K562 (cell line): ENCODE measurements around the gene SERTAD2. TPM values are rescaled to one million over a fixed set of nuclear protein-coding genes. Genes with fewer than 3 reads are reported as not detected.
A peak's percentile ranks its signal among the peaks of the same experiment; 100 is the strongest.

Source experiments
- ATAC-seq: fragments of 200-7000 bp; cut with Tn5 transposase; 3 replicates; pipeline ENCODE4 v1.9.1; 2020; ENCODE audit warnings: moderate library complexity
- BruUV-seq: library from RNA; stranded (reverse); fragments of 400-500 nt; replicated peaks from 2 replicates; lab custom pipeline; 2021; lab: Mats Ljungman, UMichigan
- CTCF ChIA-PET: fragments of 300-600 bp; formaldehyde crosslinking; extraction: SDS; loops from one replicate; lab custom pipeline; 2021; ENCODE audit warnings: low intra/inter-chr PET ratio; lab: Yijun Ruan, JAX
- POLR2A ChIA-PET: fragments of 300-600, 350-650 bp; sonication (Branson Sonifier 250); formaldehyde crosslinking; extraction: SDS; loops from one replicate; lab custom pipeline; 2021; ENCODE audit warnings: antibody characterized with exemption, inconsistent platforms; lab: Yijun Ruan, JAX
- DNase-seq, 4 experiments: peaks; one replicate each; pipeline versions ENCODE4 v3.0.0 to v3.0.0-alpha.2; 2011 to 2018; ENCODE audit warnings: low spot score in 3 of 4, mixed read lengths in 3 of 4; ENCODE audit errors: extremely low read depth in 1 of 4
- FAIRE-seq: peaks from 2 replicates; lab custom pipeline; 2011; peaks lifted over from hg19 to GRCh38; lab: Jason Lieb, UNC
- H2AFZ ChIP-seq: 2 replicates; pipeline ENCODE4 v1.6.0; 2011; ENCODE audit warnings: low read depth, low read length, control low read depth, inconsistent platforms
- H3K27ac ChIP-seq: fragments of 200-600 bp; 3 replicates; pipeline ENCODE4 v1.8.0; 2011; ENCODE audit warnings: low read depth, mild to moderate bottlenecking, control low read depth, inconsistent platforms, low read length, moderate library complexity, mixed read lengths; ENCODE audit errors: extremely low read depth
- H3K27me3 ChIP-seq, 2 experiments: fragments of 300-600 bp in 1 of 2; 2 replicates in 1 of 2; 3 replicates in 1 of 2; pipeline versions ENCODE4 v1.6.0 to v1.8.0; 2011; ENCODE audit warnings: inconsistent platforms in 2 of 2, low read length in 2 of 2, mild to moderate bottlenecking in 1 of 2, mixed read lengths in 1 of 2, moderate library complexity in 1 of 2; ENCODE audit not compliant: control insufficient read depth in 2 of 2, insufficient read depth in 2 of 2
- H3K36me3 ChIP-seq: fragments of 300-600 bp; 3 replicates; pipeline ENCODE4 v1.8.0; 2011; ENCODE audit warnings: mild to moderate bottlenecking, low read length, inconsistent platforms; ENCODE audit not compliant: control insufficient read depth, insufficient read depth
- H3K4me1 ChIP-seq, 2 experiments: fragments of 200-600 bp in 1 of 2; replicated peaks in 1 of 2; 2 replicates in 1 of 2; 3 replicates in 1 of 2; pipeline versions ENCODE4 v1.5.1 to v1.8.0; 2011; ENCODE audit warnings: inconsistent platforms in 2 of 2, low read length in 2 of 2, mild to moderate bottlenecking in 1 of 2, mixed read lengths in 1 of 2, moderate library complexity in 1 of 2; ENCODE audit not compliant: control insufficient read depth in 2 of 2, insufficient read depth in 2 of 2
- H3K4me2 ChIP-seq: 2 replicates; pipeline ENCODE4 v1.6.1; 2011; ENCODE audit warnings: low read length, control low read depth, inconsistent platforms, mixed read lengths; ENCODE audit not compliant: insufficient read depth
- H3K4me3 ChIP-seq: fragments of 200-600 bp; sonication (generic), shearing (Covaris generic); 2 replicates; pipeline ENCODE4 v1.5.1; 2016; ENCODE audit warnings: control low read depth, inconsistent platforms
- H3K79me2 ChIP-seq: fragments of 200-600 bp; 3 replicates; pipeline ENCODE4 v1.8.0; 2011; ENCODE audit warnings: low read length, inconsistent platforms; ENCODE audit not compliant: control insufficient read depth, insufficient read depth
- H3K9ac ChIP-seq, 2 experiments: 2 replicates each; pipeline versions ENCODE4 v1.6.0 to v1.6.1; 2011; ENCODE audit warnings: low read depth in 2 of 2, low read length in 2 of 2, control low read depth in 1 of 2, inconsistent platforms in 1 of 2, mild to moderate bottlenecking in 1 of 2, mixed read lengths in 1 of 2; ENCODE audit not compliant: insufficient read depth in 1 of 2
- H3K9me1 ChIP-seq: one replicate; pipeline ENCODE4 v1.6.0; 2011; ENCODE audit warnings: inconsistent platforms, mild to moderate bottlenecking, low read length, moderate library complexity; ENCODE audit not compliant: control insufficient read depth, insufficient read depth
- H3K9me3 ChIP-seq: replicated peaks from 2 replicates; pipeline ENCODE4 v1.5.1; 2011; ENCODE audit warnings: low read depth, low read length, inconsistent platforms; ENCODE audit not compliant: control insufficient read depth, insufficient read depth
- H4K20me1 ChIP-seq: replicated peaks from 2 replicates; pipeline ENCODE4 v1.6.1; 2011; ENCODE audit warnings: low read length, inconsistent platforms, mixed read lengths; ENCODE audit not compliant: control insufficient read depth, insufficient read depth
- HDAC3 ChIP-seq: fragments of 450-650 bp; IDR thresholded peaks from 2 replicates; pipeline ENCODE4 v1.6.1; 2018; ENCODE audit warnings: borderline replicate concordance, mild to moderate bottlenecking, moderate library complexity; ENCODE audit not compliant: partially characterized antibody
- TRIM24 ChIP-seq, 2 experiments: fragments of 450-650 bp; IDR thresholded peaks; 2 replicates each; pipeline ENCODE4 v1.6.1; 2016
- ZBTB17 ChIP-seq: fragments of 450-650 bp; formaldehyde crosslinking; IDR thresholded peaks from 2 replicates; pipeline ENCODE4 v1.4.0; 2020; ENCODE audit warnings: mild to moderate bottlenecking
- ZNF24 ChIP-seq: fragments of 450-650 bp; IDR thresholded peaks from 2 replicates; pipeline ENCODE4 v1.6.1; 2016
- WGBS: fragments of 100-300 bp; shearing (Covaris generic); methylation state at CpG from one replicate; pipeline ENCODE4 v1.1.6; 2016; ENCODE audit warnings: low coverage, mixed read lengths; ENCODE audit not compliant: insufficient coverage; ENCODE audit errors: missing lambda C conversion rate; 5-methylcytosine and 5-hydroxymethylcytosine counted together
- in situ Hi-C: fragments of 300-500 bp; cut with MboI; formaldehyde crosslinking; loops from 4 replicates; pipeline ENCODE4 v1.15.0; 2018; ENCODE audit warnings: inconsistent platforms, mixed read lengths
- intact Hi-C: fragments of 100-400 bp; cut with micrococcal nuclease; formaldehyde crosslinking; loops from 2 replicates; pipeline ENCODE4 v1.14.2; 2022
- polyA plus RNA-seq, 8 experiments: library from polyadenylated mRNA; depleted of rRNA in 4 of 8; stranded (reverse) in 5 of 8; unstranded in 3 of 8; fragments of >200 nt; fragmentation: Nextera tagmentation in 2 of 8; fragmentation: Illumina TruSeq in 1 of 8; extraction: Ambion mirVana in 2 of 8; extraction: Trizol in 1 of 8; gene quantifications; 2 replicates each; pipeline versions ENCODE4 v1.2.1 to v1.2.3, GENCODE V29; 2011 to 2014; ENCODE audit warnings: inconsistent platforms in 1 of 8, missing spikeins in 1 of 8
- total RNA-seq, 7 experiments: library from RNA; depleted of rRNA in 6 of 7; stranded (reverse); fragments of >200 nt in 6 of 7; fragmentation: Illumina TruSeq in 2 of 7; extraction: Trizol in 2 of 7; gene quantifications; 2 replicates each; pipeline versions ENCODE4 v1.2.1 to v1.2.3, GENCODE V29; 2011 to 2021; ENCODE audit warnings: low replicate concordance in 1 of 7
- TF ChIP-seq, protein P1 (sequence below): fragments of 450-650 bp; IDR thresholded peaks from 2 replicates; pipeline ENCODE4 v1.6.1; 2016; ENCODE audit warnings: mild to moderate bottlenecking
- TF ChIP-seq, protein P2 (sequence below): fragments of 450-650 bp; IDR thresholded peaks from 2 replicates; pipeline ENCODE4 v1.6.1; 2016

The SERTAD2 gene
- total and polyA plus RNA-seq, 9 of the 15 experiments (the other 6 are each of a cell fraction or from before 2014, with no cell fraction given), result 3.0 to 12.5 (median 6.1) TPM

DNA sequence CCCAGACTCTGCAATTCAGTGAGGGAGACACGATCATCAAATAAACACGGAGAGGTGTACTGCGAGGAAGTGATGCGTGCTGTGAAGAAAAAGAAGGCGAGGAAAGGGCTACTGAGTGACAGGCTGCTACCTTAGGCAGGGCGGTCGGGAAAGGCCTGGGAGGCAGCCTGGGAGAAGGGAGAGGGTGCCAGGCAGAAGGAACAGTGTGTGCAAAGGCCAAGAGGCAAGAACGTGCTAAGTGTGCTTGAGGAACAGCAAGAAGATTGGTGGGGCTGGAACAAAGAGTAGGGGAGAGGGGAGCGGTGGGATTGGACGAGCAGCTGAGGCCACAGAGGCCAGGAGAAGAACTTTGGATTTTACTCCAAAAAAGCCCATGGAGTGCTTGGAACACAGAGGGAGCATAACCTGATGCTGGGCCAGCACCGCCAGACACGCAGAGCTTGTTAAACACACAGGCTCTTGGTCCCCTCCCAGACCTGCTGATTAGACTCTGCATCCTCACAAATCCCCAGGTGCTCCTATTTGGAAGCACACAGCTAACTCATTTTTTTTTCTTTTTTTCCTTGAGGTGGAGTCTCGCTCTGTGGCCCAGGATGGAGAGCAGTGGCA, 30.4 kb downstream of the SERTAD2 start:
- ATAC-seq (no peak), FAIRE-seq (no peak), DNase-seq (no peak)
- Histone ChIP-seq H3K4me1 (peaks cover 0 to 8% of the 10 kb centered on the region in 2 experiments; a peak in 3 of 5 replicates), H3K36me3 (no peaks in the 10 kb centered on the region), H3K4me3 (no peak overlapping the region), H3K27me3 (no peaks in the 10 kb centered on the region), H3K4me2 (no peak overlapping the region), H3K9ac (no peak overlapping the region), H4K20me1 (no peaks in the 10 kb centered on the region), H2AFZ (0 out of 2 replicates have a peak overlapping the region, but pooled peaks have one; percentile 50), H3K79me2 (no peaks in the 10 kb centered on the region), H3K27ac (no peak overlapping the region), H3K9me1 (no peaks in the 10 kb centered on the region), H3K9me3 (no peaks in the 10 kb centered on the region)
- TF ChIP-seq ZBTB17 (CRISPR knock-in tag) (no peak), HDAC3 (no peak), TRIM24 (IDR thresholded peaks at IDR 0.05) (no peak), ZNF24 (no peak)
- TF ChIP-seq, protein P1, sequence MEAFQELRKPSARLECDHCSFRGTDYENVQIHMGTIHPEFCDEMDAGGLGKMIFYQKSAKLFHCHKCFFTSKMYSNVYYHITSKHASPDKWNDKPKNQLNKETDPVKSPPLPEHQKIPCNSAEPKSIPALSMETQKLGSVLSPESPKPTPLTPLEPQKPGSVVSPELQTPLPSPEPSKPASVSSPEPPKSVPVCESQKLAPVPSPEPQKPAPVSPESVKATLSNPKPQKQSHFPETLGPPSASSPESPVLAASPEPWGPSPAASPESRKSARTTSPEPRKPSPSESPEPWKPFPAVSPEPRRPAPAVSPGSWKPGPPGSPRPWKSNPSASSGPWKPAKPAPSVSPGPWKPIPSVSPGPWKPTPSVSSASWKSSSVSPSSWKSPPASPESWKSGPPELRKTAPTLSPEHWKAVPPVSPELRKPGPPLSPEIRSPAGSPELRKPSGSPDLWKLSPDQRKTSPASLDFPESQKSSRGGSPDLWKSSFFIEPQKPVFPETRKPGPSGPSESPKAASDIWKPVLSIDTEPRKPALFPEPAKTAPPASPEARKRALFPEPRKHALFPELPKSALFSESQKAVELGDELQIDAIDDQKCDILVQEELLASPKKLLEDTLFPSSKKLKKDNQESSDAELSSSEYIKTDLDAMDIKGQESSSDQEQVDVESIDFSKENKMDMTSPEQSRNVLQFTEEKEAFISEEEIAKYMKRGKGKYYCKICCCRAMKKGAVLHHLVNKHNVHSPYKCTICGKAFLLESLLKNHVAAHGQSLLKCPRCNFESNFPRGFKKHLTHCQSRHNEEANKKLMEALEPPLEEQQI, result no peak
- TF ChIP-seq, protein P2, sequence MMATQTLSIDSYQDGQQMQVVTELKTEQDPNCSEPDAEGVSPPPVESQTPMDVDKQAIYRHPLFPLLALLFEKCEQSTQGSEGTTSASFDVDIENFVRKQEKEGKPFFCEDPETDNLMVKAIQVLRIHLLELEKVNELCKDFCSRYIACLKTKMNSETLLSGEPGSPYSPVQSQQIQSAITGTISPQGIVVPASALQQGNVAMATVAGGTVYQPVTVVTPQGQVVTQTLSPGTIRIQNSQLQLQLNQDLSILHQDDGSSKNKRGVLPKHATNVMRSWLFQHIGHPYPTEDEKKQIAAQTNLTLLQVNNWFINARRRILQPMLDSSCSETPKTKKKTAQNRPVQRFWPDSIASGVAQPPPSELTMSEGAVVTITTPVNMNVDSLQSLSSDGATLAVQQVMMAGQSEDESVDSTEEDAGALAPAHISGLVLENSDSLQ, result peak; percentile 68
- in situ Hi-C loops, result no loop called here
- BruUV-seq, result no TSS peak
- 57% methylated on average over 13 of the region's 13 CpGs for WGBS
- intact Hi-C loops, result no loop called here
- POLR2A ChIA-PET, result interaction anchor here (1.0 kb wide), 1 partner anchor 23 kb away, joined by 3 read pairs; no protein-coding TSS in a partner anchor
- CTCF ChIA-PET, result no interaction called here
